Stimulated activated memory B cell treated with anti-CD40 and anti-IgM and Interleukin-4, amounts not matched to agents 10 μg/mL and 1 μg/mL and 100 μg/mL, for 72 hours (primary cell): ENCODE measurements around the gene BSX.
A peak's percentile ranks its signal among the peaks of the same experiment; 100 is the strongest.

Source experiments
- ATAC-seq: fragments of 150-1000 bp; cut with Tn5 transposase; 2 replicates; pipeline ENCODE4 v1.10.0; 2021
- H3K27ac Mint-ChIP-seq: one replicate; pipeline ENCODE4 v1.8.0; 2022; ENCODE audit warnings: mild to moderate bottlenecking, mixed read lengths
- H3K27me3 Mint-ChIP-seq: one replicate; pipeline ENCODE4 v1.8.0; 2022; ENCODE audit warnings: mixed read lengths
- H3K36me3 Mint-ChIP-seq: one replicate; pipeline ENCODE4 v1.8.0; 2022; ENCODE audit warnings: mixed read lengths
- H3K4me1 Mint-ChIP-seq: one replicate; pipeline ENCODE4 v1.8.0; 2022; ENCODE audit warnings: mixed read lengths
- H3K4me3 Mint-ChIP-seq: one replicate; pipeline ENCODE4 v1.8.0; 2022; ENCODE audit warnings: mild to moderate bottlenecking, moderate library complexity, mixed read lengths
- H3K9me3 Mint-ChIP-seq: one replicate; pipeline ENCODE4 v1.8.0; 2022; ENCODE audit warnings: mixed read lengths

Gene BSX

DNA sequence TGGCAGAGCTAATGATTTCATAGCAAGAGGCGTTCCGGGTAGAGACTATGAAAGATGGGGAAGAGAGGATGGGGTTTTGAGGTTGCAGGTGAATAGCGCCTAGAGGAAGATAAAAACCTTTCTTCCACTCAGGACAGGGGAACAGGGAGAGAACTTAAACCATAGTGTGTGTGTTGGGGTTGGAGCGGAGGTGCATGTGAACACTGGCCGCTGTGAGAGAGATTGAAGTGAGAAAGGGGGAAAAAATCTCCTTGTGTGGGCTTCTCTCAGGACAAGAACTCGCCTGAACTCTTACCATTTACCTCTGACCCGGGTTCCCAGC is 3.4 kb downstream of the BSX start:
- Mint-ChIP-seq H3K4me3 (no peak overlapping the region), H3K27me3 (peaks cover 98% of the 10 kb centered on the region), H3K27ac (no peak overlapping the region), H3K36me3 (peaks cover 3% of the 10 kb centered on the region), H3K9me3 (peaks cover 3% of the 10 kb centered on the region), H3K4me1 (peaks cover 36% of the 10 kb centered on the region)
- no peak for ATAC-seq

DNA sequence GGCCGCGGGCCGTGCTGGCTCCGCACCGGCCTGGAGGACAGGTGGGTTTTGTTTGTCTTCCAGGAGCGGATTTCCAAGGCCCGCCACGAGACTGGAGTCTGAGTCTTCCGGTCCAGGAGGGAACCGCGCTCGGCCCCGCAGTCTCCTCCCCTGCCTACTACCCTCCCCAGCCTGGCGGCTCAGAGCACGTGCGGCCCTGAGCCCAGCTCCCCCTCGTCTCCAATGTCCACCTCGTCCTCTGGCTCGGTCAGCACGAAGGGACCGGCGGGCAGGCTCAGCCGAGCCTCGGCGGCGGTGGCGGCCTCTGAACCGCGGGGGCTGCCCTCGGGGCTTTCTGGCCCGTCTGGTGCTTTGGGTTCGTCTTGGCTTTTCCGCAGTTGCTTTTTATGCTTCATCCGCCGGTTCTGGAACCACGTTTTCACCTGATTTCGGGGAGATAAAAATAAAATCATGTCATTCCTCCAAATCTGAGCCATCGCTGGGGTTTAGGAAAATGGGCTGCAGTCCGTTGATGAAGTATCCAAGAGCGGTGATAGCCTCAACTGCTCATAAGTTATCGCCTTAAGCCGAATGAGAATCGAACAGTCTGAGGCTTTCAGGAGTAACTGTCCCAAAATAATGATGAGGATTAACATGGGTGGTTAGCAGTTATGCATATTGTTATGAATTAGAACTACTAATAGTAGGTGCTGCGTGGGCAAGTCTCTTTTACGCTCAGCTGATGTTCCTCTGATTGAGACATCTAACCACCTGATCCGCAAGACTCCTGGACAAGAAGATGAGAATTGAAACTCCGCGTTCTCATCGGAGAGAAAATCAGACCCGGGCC is 4.0 kb downstream of the BSX start:
- Mint-ChIP-seq H3K4me3 (no peak overlapping the region), H3K9me3 (peaks cover 3% of the 10 kb centered on the region), H3K27ac (no peak overlapping the region), H3K27me3 (peaks cover 94% of the 10 kb centered on the region), H3K36me3 (no peaks in the 10 kb centered on the region), H3K4me1 (peaks cover 30% of the 10 kb centered on the region)
- ATAC-seq: no peak

DNA sequence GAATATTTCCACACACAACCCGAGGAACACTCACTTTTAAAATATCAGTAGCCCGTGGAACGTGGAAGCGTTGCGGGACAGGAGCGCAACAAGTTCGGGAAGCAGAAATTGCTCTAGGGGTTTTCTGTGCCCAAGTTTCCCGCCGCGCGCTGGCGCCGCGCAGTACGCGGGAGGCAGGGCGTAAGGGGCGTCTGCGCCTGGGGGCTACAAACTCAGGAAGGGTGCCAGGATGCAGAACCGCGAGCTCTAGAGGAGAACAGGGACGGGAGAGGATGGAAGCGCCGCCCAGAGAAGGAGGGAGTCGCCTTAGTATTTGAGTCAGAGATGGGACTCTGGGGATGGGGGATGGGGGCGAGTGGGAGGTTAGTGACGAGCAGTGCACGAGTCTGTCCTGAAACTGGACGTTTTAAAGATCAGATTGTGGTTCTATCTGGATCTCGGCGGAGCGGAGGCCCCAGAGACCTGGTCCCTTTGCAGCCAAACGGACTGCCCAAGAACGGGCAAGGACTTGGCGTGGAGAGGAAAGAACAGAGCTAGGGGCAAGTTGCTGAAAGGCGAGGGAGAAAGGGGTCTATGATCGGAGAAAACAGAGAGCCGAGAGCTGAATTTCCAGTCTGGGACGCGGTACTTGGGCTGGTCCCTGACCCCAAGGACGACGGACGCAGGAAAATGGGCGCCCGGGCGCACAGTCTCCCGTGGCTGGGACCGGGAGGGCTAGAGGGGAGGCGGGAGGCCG is 4.7 kb downstream of the BSX start:
- H3K4me3 Mint-ChIP-seq: peak overlapping the region; percentile 42

DNA sequence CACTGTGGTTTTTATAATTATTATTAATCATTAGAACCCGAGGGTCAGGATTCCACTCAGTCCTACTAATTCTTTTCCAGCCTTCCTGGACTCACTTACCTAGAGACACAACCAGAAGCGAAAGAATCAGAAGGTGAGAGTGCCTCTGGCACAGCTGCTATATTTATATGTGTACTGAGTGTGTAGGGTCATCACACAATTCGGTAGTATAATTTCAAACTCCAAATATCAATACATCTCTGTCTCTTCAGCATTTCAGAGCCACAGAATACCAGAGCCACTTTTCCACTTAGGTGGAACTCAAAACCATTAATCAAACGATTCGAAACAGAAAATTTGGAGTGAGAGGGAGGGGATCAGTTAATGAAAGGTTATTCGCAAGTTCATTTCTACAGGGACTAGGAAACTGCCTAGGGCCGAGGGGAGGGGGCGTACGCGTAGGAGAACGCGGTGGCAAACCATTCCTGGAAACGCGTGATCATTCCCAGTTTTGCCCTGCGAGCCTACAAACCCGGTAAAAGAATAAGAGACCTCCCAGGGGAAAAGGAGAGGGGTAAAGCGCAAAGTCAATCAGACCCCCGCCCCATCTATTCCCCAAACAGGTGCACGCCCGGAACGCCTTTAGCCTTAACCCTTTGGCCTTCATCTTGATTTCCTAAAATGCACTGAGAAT is 5.4 kb downstream of the BSX start:
- no peak overlapping the region for H3K4me3 Mint-ChIP-seq
- peaks cover 92% of the 10 kb centered on the region for H3K27me3 Mint-ChIP-seq
- no peak for ATAC-seq
- H3K36me3 Mint-ChIP-seq: no peaks in the 10 kb centered on the region
- peaks cover 29% of the 10 kb centered on the region for H3K4me1 Mint-ChIP-seq
- H3K9me3 Mint-ChIP-seq: peaks cover 3% of the 10 kb centered on the region
- no peak overlapping the region for H3K27ac Mint-ChIP-seq

More for the DNA sequence above, 4.7 kb downstream of the BSX start:
- no peak for ATAC-seq
- Mint-ChIP-seq H3K4me1 (peaks cover 29% of the 10 kb centered on the region), H3K27ac (no peak overlapping the region), H3K9me3 (peaks cover 3% of the 10 kb centered on the region), H3K36me3 (no peaks in the 10 kb centered on the region), H3K27me3 (peaks cover 94% of the 10 kb centered on the region)

DNA sequence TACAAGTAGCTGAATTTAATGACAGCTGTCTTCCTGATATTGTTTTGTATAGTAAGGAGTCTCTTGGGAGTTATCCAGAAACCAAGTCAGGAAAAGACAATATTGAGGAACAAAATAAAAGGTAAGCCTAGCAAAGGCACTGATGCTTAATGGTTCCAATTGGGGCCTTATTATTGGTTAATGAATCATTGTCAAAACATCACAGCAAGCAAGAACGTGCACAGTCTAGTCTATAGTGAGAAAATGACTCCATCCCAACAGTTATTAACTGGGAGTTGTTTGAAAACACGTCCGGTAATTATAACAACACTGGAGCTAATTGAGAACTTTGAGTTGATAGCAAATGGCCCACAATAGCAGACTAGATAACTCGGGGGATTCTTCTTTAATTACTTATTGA is 17.7 kb downstream of the BSX start:
- Mint-ChIP-seq H3K27me3 (peaks cover 41% of the 10 kb centered on the region), H3K27ac (no peak overlapping the region), H3K4me3 (no peak overlapping the region), H3K4me1 (no peaks in the 10 kb centered on the region), H3K9me3 (peaks cover 7% of the 10 kb centered on the region), H3K36me3 (peaks cover 10% of the 10 kb centered on the region)
- no peak for ATAC-seq

DNA sequence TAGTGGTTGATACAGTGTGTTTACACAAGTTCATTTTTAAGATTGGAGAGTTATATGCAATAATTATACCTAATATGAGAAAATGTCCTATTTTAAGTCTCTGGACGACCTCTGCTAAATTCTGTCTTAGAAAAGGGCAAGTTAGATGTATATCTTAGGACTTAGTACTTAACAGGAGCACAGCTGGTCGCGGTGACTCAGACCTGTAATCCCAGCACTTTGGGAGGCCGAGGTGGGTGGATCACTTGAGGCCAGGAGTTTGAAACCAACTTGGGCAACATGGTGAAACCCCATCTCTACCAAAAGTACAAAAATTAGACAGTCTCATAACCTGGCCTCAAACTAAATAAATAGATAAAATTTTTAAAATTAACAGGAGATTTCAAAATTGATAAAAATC is 27.2 kb downstream of the BSX start:
- peaks cover 17% of the 10 kb centered on the region for H3K36me3 Mint-ChIP-seq
- no peaks in the 10 kb centered on the region for H3K9me3 Mint-ChIP-seq
- H3K4me1 Mint-ChIP-seq: no peaks in the 10 kb centered on the region
- H3K27me3 Mint-ChIP-seq: no peaks in the 10 kb centered on the region
- no peak for ATAC-seq
- H3K4me3 Mint-ChIP-seq: no peak overlapping the region
- H3K27ac Mint-ChIP-seq: no peak overlapping the region

DNA sequence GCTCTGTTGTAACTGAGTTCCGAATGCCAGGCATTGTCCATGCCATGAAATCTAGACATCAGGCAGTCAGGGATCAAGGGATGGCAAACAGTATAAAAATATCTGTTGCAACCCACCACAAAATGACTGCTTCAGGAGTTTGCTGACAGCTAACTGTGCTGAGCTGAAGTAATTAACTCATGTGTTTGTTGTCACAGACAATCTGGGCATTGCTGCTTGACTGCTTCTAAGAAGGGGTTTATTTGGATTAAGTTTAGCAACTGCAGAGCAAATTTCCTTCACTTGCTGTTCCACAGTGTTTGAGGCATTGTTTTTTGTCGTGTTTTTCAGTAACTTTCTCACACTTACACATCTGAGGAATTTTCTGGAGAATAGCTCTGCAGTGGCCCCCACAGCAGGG is 30.4 kb downstream of the BSX start:
- Mint-ChIP-seq H3K27ac (no peak overlapping the region), H3K27me3 (no peaks in the 10 kb centered on the region), H3K36me3 (peaks cover 17% of the 10 kb centered on the region), H3K4me1 (no peaks in the 10 kb centered on the region), H3K4me3 (no peak overlapping the region), H3K9me3 (no peaks in the 10 kb centered on the region)
- no peak for ATAC-seq

DNA sequence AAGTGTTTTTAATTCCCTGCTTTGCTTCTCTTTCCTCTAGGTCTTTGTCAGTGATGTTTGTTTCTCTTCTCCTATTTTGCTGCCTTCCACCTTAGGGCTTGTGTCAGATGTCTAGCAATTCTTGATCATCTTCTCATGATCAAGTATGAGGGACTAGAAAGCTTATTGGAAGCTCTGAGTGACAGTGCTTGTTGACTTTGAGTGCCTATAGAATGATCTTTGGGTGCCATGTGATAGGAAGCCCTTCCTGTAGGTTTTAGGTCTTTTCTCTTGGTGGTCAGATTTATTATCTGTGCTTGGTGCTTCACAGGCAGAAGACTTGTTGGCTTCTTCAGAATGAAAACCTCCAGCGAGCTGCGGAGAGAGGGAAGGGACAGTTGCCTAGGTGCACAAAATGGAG is 43.1 kb downstream of the BSX start:
- ATAC-seq: no peak
- Mint-ChIP-seq H3K27me3 (no peaks in the 10 kb centered on the region), H3K4me1 (no peaks in the 10 kb centered on the region), H3K9me3 (no peaks in the 10 kb centered on the region), H3K36me3 (peaks cover 17% of the 10 kb centered on the region), H3K4me3 (no peak overlapping the region), H3K27ac (no peak overlapping the region)

DNA sequence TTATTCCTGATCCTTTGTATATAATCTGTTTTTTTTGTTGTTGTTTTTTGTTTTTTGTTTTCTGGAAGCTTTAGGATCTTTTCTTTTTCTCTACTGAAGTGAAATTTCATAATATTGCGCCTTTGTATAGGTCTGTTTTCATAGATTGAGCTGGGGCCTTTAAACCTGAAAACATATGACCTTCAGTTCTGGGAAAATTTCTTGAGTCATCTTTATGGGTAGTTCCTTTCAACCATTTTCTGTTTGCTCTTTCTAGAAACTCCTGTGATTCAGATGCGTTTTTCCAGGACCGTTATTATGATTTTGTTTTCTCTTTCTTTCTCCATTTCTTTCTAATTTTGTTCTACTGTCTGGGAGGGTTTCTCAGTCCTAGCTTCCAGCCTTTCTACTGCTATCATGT is 43.7 kb downstream of the BSX start:
- Mint-ChIP-seq H3K9me3 (no peaks in the 10 kb centered on the region), H3K27ac (no peak overlapping the region), H3K36me3 (peaks cover 17% of the 10 kb centered on the region), H3K4me1 (no peaks in the 10 kb centered on the region), H3K27me3 (no peaks in the 10 kb centered on the region), H3K4me3 (no peak overlapping the region)
- no peak for ATAC-seq

DNA sequence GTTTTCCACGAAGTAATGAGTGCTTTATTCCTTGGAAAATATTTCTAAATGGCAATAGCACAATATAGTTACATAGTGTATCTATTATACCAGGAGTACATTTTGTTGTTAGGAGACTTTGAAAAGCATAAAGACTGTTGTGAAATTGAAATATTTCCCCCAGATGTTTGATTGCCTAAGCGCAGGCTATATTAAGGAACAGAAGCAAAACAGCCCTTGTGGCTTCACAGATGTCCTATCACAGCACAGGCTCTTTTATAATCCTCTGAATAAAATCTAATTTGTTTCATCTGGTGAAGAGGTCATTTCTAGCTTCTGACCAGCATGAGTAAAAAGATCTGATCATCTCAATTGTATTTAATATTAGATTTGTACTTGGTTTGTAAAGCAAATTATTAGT is 48.2 kb downstream of the BSX start:
- no peaks in the 10 kb centered on the region for H3K4me1 Mint-ChIP-seq
- no peak for ATAC-seq
- H3K9me3 Mint-ChIP-seq: no peaks in the 10 kb centered on the region
- peaks cover 15% of the 10 kb centered on the region for H3K36me3 Mint-ChIP-seq
- H3K4me3 Mint-ChIP-seq: no peak overlapping the region
- no peak overlapping the region for H3K27ac Mint-ChIP-seq
- no peaks in the 10 kb centered on the region for H3K27me3 Mint-ChIP-seq

DNA sequence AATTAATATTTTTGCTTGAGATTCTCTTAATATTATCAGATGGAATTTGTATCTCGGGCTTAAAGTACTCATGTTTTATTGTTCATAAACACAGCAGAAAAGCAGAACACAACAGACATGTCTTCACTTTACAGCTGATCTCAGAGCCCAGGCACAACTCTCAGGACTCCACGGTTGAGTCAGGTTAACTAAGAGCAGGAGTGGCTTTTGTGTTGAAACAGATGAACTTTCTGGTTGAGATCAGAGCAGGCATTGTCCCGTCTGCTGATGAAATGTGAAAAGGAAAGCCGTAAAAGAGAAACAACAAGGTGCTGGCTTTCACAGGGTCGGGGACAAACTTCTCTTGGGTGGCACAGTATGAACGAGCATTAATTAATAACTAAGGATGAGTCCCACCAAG is 50.1 kb downstream of the BSX start:
- H3K4me3 Mint-ChIP-seq: no peak overlapping the region
- H3K4me1 Mint-ChIP-seq: no peaks in the 10 kb centered on the region
- peaks cover 15% of the 10 kb centered on the region for H3K36me3 Mint-ChIP-seq
- no peaks in the 10 kb centered on the region for H3K27me3 Mint-ChIP-seq
- no peak overlapping the region for H3K27ac Mint-ChIP-seq
- ATAC-seq: no peak
- H3K9me3 Mint-ChIP-seq: no peaks in the 10 kb centered on the region
